ENCODE measurements around the gene IGSF9. TPM values are rescaled to one million over a fixed set of nuclear protein-coding genes. Genes with fewer than 3 reads are reported as not detected.

The IGSF9 gene
- total RNA-seq, 1 donor from 2014 or later = 2.2 TPM

GRCh38 chr1:159915571-159916241 lies 29.7 kb downstream of the IGSF9 start:
- peak; percentile 18 for DNase-seq
- Histone ChIP-seq H3K4me3 (no peak overlapping the region), H3K36me3 (peaks cover 44% of the 10 kb centered on the region), H3K27me3 (no peaks in the 10 kb centered on the region), H3K27ac (peak overlapping the region; percentile 17), H3K9me3 (no peaks in the 10 kb centered on the region), H3K4me1 (peaks cover 66% of the 10 kb centered on the region)
- intact Hi-C loops (cut with DNase I) = no loop called here
- ATAC-seq = no peak
- no peak for TF ChIP-seq CTCF (IDR thresholded peaks at IDR 0.05)

GRCh38 chr1:159914252-159915018 lies 31.0 kb downstream of the IGSF9 start:
- Histone ChIP-seq H3K27ac (peak overlapping the region; percentile 42), H3K4me1 (peaks cover 67% of the 10 kb centered on the region), H3K9me3 (no peaks in the 10 kb centered on the region), H3K4me3 (no peak overlapping the region), H3K36me3 (peaks cover 31% of the 10 kb centered on the region), H3K27me3 (no peaks in the 10 kb centered on the region)
- intact Hi-C loops (cut with DNase I) = no loop called here
- ATAC-seq (peak; percentile 37), DNase-seq (peak; percentile 57)
- TF ChIP-seq CTCF (IDR thresholded peaks at IDR 0.05) = no peak

GRCh38 chr1:159913451-159914192 lies 31.8 kb downstream of the IGSF9 start:
- Histone ChIP-seq H3K9me3 (no peaks in the 10 kb centered on the region), H3K4me1 (peaks cover 60% of the 10 kb centered on the region), H3K27ac (peak overlapping the region; percentile 42), H3K36me3 (peaks cover 23% of the 10 kb centered on the region), H3K4me3 (no peak overlapping the region), H3K27me3 (no peaks in the 10 kb centered on the region)
- peak; percentile 66 for DNase-seq
- peak; percentile 57 for ATAC-seq
- no peak for TF ChIP-seq CTCF (IDR thresholded peaks at IDR 0.05)
- intact Hi-C loops (cut with DNase I) = no loop called here

- intact Hi-C loops (cut with DNase I) = no loop called here
- DNase-seq (peak; percentile 22), ATAC-seq (no peak)
- Histone ChIP-seq H3K4me1 (peaks cover 53% of the 10 kb centered on the region), H3K27me3 (no peaks in the 10 kb centered on the region), H3K27ac (peak overlapping the region; percentile 70), H3K36me3 (peaks cover 2% of the 10 kb centered on the region), H3K4me3 (no peak overlapping the region), H3K9me3 (no peaks in the 10 kb centered on the region)
- no peak for TF ChIP-seq CTCF (IDR thresholded peaks at IDR 0.05)
These were observed 33.9 kb downstream of the IGSF9 start for GRCh38 chr1:159911326-159912070.
